Stimulated activated CD8-positive, alpha-beta memory T cell treated with anti-CD3 and anti-CD28 coated beads, Interleukin-12 subunit alpha, Interleukin-12 subunit beta, amount 100 ng/mL, for 4 hours (primary cell): ENCODE measurements around the gene CDH22.

ENCODE experiments used
- DNase-seq: peaks from one replicate; pipeline ENCODE4 v3.0.0-alpha.2; 2020; ENCODE audit warnings: low read depth

CDH22 gene

GRCh38 chr20:46308258-46309157 lies at the start of gene CDH22:
TSS of gene CDH22 (minus strand) at chr20:46308498. CDS start at chr20:46251294, 57,204 bp downstream.
- DNase-seq, result no peak

GRCh38 chr20:46357030-46357514 lies 48.8 kb upstream of the CDH22 start:
- no peak for DNase-seq

GRCh38 chr20:46356195-46357029 lies 48.1 kb upstream of the CDH22 start:
- DNase-seq, result no peak

GRCh38 chr20:46355778-46356177 lies 47.5 kb upstream of the CDH22 start:
- no peak for DNase-seq

GRCh38 chr20:46354920-46355654 lies 46.8 kb upstream of the CDH22 start:
- no peak for DNase-seq

- DNase-seq, result no peak
Observed at GRCh38 chr20:46354207-46354555, 45.9 kb upstream of the CDH22 start.

GRCh38 chr20:46353500-46354206 lies 45.4 kb upstream of the CDH22 start:
- DNase-seq, result no peak

- DNase-seq, result no peak
Observed at GRCh38 chr20:46352370-46352938, 44.2 kb upstream of the CDH22 start.

- no peak for DNase-seq
Observed at GRCh38 chr20:46351357-46352058, 43.2 kb upstream of the CDH22 start.

- no peak for DNase-seq
Observed at GRCh38 chr20:46350986-46351267, 42.6 kb upstream of the CDH22 start.

GRCh38 chr20:46350201-46350985 lies 42.1 kb upstream of the CDH22 start:
- DNase-seq, result no peak

GRCh38 chr20:46349742-46350056 lies 41.4 kb upstream of the CDH22 start:
- no peak for DNase-seq

- no peak for DNase-seq
Observed at GRCh38 chr20:46349035-46349741, 40.9 kb upstream of the CDH22 start.

- no peak for DNase-seq
Observed at GRCh38 chr20:46347841-46348803, 39.8 kb upstream of the CDH22 start.

GRCh38 chr20:46346770-46347169 lies 38.5 kb upstream of the CDH22 start:
- no peak for DNase-seq

GRCh38 chr20:46344488-46345162 lies 36.3 kb upstream of the CDH22 start:
- no peak for DNase-seq

- DNase-seq, result no peak
Observed at GRCh38 chr20:46343975-46344357, 35.7 kb upstream of the CDH22 start.
